ENCODE measurements around the gene EEF1A2.

The EEF1A2 gene

DNA sequence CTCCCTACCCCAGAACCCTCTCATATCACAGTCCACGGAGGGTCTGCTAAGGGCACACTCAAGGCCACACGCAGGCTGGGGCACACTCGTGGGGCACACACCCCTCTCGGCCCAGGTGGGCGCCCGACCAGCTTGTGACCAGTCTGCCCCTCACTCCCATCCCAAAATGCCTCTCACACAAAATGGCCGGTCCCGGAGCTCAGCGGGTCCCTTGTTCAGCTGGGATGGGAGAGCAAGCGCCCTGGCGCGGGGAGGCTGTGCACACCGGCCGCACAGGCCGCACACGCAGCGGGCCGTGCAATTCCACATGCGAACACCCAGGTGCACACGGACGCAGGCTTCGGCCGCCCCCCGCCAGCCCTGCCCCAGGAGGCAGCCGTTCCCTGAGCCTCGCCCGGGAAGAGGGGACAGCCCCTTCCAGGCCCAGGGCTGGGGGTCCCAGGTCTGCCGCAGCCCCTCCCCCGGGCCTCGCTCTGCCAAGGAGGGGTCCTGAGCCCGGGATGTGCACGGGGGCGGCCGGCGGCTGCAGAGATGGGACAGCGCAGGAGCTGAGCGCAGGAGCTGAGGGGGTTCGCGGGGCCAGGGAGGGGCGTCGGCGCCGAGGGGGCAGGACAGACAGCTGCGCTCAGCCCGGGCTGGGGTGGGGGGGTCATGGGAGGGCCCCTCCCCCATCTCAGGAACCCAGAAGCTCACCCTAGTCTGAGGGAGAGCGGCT is 27.7 kb downstream of the EEF1A2 start:
- Histone ChIP-seq H3K27me3 (ENCODE audit: low read depth, low read length) (peaks cover 7% of the 10 kb centered on the region; the same call in 1 of the 2 replicates), H2AFZ (ENCODE audit: low read depth, low read length) (no peak overlapping the region), H3K9ac (ENCODE audit: low read length) (no peak overlapping the region), H3K4me3 (ENCODE audit: low read length) (no peak overlapping the region), H3K36me3 (replicated peaks; ENCODE audit: low read depth, low read length) (no peaks in the 10 kb centered on the region), H3K4me2 (ENCODE audit: low read length) (no peak overlapping the region), H3K4me1 (ENCODE audit: low read length) (no peaks in the 10 kb centered on the region), H3K27ac (ENCODE audit: low read length) (no peak overlapping the region), H3K9me3 (ENCODE audit: insufficient read depth, low read length) (no peaks in the 10 kb centered on the region), H3K79me2 (ENCODE audit: low read length) (no peaks in the 10 kb centered on the region), H4K20me1 (ENCODE audit: insufficient read depth, low read length) (no peaks in the 10 kb centered on the region)
- no peak for TF ChIP-seq EZH2phosphoT487 (IDR thresholded peaks at IDR 0.05; ENCODE audit: low read depth)
- TF ChIP-seq, protein P1, sequence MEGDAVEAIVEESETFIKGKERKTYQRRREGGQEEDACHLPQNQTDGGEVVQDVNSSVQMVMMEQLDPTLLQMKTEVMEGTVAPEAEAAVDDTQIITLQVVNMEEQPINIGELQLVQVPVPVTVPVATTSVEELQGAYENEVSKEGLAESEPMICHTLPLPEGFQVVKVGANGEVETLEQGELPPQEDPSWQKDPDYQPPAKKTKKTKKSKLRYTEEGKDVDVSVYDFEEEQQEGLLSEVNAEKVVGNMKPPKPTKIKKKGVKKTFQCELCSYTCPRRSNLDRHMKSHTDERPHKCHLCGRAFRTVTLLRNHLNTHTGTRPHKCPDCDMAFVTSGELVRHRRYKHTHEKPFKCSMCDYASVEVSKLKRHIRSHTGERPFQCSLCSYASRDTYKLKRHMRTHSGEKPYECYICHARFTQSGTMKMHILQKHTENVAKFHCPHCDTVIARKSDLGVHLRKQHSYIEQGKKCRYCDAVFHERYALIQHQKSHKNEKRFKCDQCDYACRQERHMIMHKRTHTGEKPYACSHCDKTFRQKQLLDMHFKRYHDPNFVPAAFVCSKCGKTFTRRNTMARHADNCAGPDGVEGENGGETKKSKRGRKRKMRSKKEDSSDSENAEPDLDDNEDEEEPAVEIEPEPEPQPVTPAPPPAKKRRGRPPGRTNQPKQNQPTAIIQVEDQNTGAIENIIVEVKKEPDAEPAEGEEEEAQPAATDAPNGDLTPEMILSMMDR (IDR thresholded peaks at IDR 0.05; ENCODE audit: low read depth, low read length), result no peak

- Histone ChIP-seq H2AFZ (ENCODE audit: low read depth, low read length) (no peak overlapping the region), H3K4me3 (ENCODE audit: low read length) (no peak overlapping the region), H3K9ac (ENCODE audit: low read length) (no peak overlapping the region), H3K4me1 (ENCODE audit: low read length) (no peaks in the 10 kb centered on the region), H3K27me3 (ENCODE audit: low read depth, low read length) (peaks cover 7% of the 10 kb centered on the region; the same call in 1 of the 2 replicates), H3K4me2 (ENCODE audit: low read length) (no peak overlapping the region), H4K20me1 (ENCODE audit: insufficient read depth, low read length) (no peaks in the 10 kb centered on the region), H3K36me3 (replicated peaks; ENCODE audit: low read depth, low read length) (no peaks in the 10 kb centered on the region), H3K9me3 (ENCODE audit: insufficient read depth, low read length) (no peaks in the 10 kb centered on the region), H3K27ac (ENCODE audit: low read length) (no peak overlapping the region), H3K79me2 (ENCODE audit: low read length) (no peaks in the 10 kb centered on the region)
- TF ChIP-seq, protein P1 (IDR thresholded peaks at IDR 0.05; ENCODE audit: low read depth, low read length), result no peak
- TF ChIP-seq EZH2phosphoT487 (IDR thresholded peaks at IDR 0.05; ENCODE audit: low read depth), result no peak
These were observed 28.5 kb downstream of the EEF1A2 start for GRCh38 chr20:63470410-63470809.

DNA sequence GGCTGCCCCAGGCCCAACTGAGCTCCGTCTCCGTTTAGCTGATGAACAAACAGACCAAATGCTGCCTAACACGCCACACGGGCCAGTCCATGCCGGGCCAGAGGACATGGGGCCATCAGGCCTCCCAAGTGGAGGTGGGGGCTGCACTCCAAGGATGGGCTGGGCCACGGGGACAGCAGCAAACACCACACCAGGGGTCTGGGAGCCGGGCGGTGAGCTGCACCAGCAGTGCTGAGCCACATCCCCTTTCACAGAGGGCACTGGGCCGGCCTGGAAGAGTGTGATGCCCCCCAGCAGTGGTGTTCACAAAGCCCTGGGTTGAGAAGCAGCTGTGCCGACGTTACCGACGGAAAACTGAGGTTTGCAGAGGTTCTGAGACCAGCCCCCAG is 29.2 kb downstream of the EEF1A2 start:
- Histone ChIP-seq H3K27ac (ENCODE audit: low read length) (no peak overlapping the region), H3K4me2 (ENCODE audit: low read length) (no peak overlapping the region), H3K4me3 (ENCODE audit: low read length) (no peak overlapping the region), H3K9me3 (ENCODE audit: insufficient read depth, low read length) (no peaks in the 10 kb centered on the region), H2AFZ (ENCODE audit: low read depth, low read length) (no peak overlapping the region), H3K79me2 (ENCODE audit: low read length) (no peaks in the 10 kb centered on the region), H3K9ac (ENCODE audit: low read length) (no peak overlapping the region), H4K20me1 (ENCODE audit: insufficient read depth, low read length) (no peaks in the 10 kb centered on the region), H3K27me3 (ENCODE audit: low read depth, low read length) (peaks cover 7% of the 10 kb centered on the region; the same call in 1 of the 2 replicates), H3K4me1 (ENCODE audit: low read length) (no peaks in the 10 kb centered on the region), H3K36me3 (replicated peaks; ENCODE audit: low read depth, low read length) (no peaks in the 10 kb centered on the region)
- no peak for TF ChIP-seq EZH2phosphoT487 (IDR thresholded peaks at IDR 0.05; ENCODE audit: low read depth)
- TF ChIP-seq, protein P1 (IDR thresholded peaks at IDR 0.05; ENCODE audit: low read depth, low read length), result no peak

GRCh38 chr20:63469019-63469712 is 29.7 kb downstream of the EEF1A2 start:
- Histone ChIP-seq H2AFZ (ENCODE audit: low read depth, low read length) (no peak overlapping the region), H3K4me1 (ENCODE audit: low read length) (no peaks in the 10 kb centered on the region), H3K4me3 (ENCODE audit: low read length) (no peak overlapping the region), H3K27me3 (ENCODE audit: low read depth, low read length) (peaks cover 4% of the 10 kb centered on the region; the same call in 1 of the 2 replicates), H3K4me2 (ENCODE audit: low read length) (no peak overlapping the region), H3K9ac (ENCODE audit: low read length) (no peak overlapping the region), H3K9me3 (ENCODE audit: insufficient read depth, low read length) (no peaks in the 10 kb centered on the region), H4K20me1 (ENCODE audit: insufficient read depth, low read length) (no peaks in the 10 kb centered on the region), H3K36me3 (replicated peaks; ENCODE audit: low read depth, low read length) (no peaks in the 10 kb centered on the region), H3K79me2 (ENCODE audit: low read length) (no peaks in the 10 kb centered on the region), H3K27ac (ENCODE audit: low read length) (no peak overlapping the region)
- TF ChIP-seq, protein P1 (IDR thresholded peaks at IDR 0.05; ENCODE audit: low read depth, low read length), result no peak
- TF ChIP-seq EZH2phosphoT487 (IDR thresholded peaks at IDR 0.05; ENCODE audit: low read depth), result no peak
